ENCODE measurements around the gene TP53.

The TP53 gene

GRCh38 chr17:7706631-7707354 is 19.5 kb upstream of the TP53 start:
- no peak for DNase-seq (ENCODE audit: low spot score)

- no peak for DNase-seq (ENCODE audit: low spot score)
Observed at GRCh38 chr17:7705269-7706255, 18.3 kb upstream of the TP53 start.

- DNase-seq (ENCODE audit: low spot score): peak; percentile 33
Observed at GRCh38 chr17:7704601-7705268, 17.4 kb upstream of the TP53 start, which contains the start of gene EFNB3. Gene EFNB3, plus strand, starts transcription at chr17:7705202. Its CDS starts 397 bp downstream, at chr17:7705599.

GRCh38 chr17:7703584-7704479 is 16.5 kb upstream of the TP53 start:
- DNase-seq (ENCODE audit: low spot score): no peak

GRCh38 chr17:7702776-7703175 is 15.5 kb upstream of the TP53 start:
- no peak for DNase-seq (ENCODE audit: low spot score)

- no peak for DNase-seq (ENCODE audit: low spot score)
Observed at GRCh38 chr17:7701681-7702080, 14.4 kb upstream of the TP53 start.

GRCh38 chr17:7700510-7700909 is 13.2 kb upstream of the TP53 start:
- no peak for DNase-seq (ENCODE audit: low spot score)

- no peak for DNase-seq (ENCODE audit: low spot score)
Observed at GRCh38 chr17:7697828-7698588, 10.7 kb upstream of the TP53 start.

- DNase-seq (ENCODE audit: low spot score): no peak
Observed at GRCh38 chr17:7695586-7695985, 8.3 kb upstream of the TP53 start.

- DNase-seq (ENCODE audit: low spot score): no peak
Observed at GRCh38 chr17:7688808-7689316, 1.6 kb upstream of the TP53 start.

GRCh38 chr17:7687908-7688807 is 868 bp upstream of the TP53 start, which contains the start of gene WRAP53:
Gene WRAP53, plus strand, starts transcription at chr17:7688477. Its CDS starts 172 bp downstream, at chr17:7688649.
- peak; percentile 71 for DNase-seq (ENCODE audit: low spot score)

- peak; percentile 37 for DNase-seq (ENCODE audit: low spot score)
Observed at GRCh38 chr17:7686222-7687071, 843 bp downstream of the TP53 start.

- peak; percentile 78 for DNase-seq (ENCODE audit: low spot score)
Observed at GRCh38 chr17:7685533-7686221, 1.6 kb downstream of the TP53 start.

GRCh38 chr17:7684851-7685532 is 2.3 kb downstream of the TP53 start:
- DNase-seq (ENCODE audit: low spot score): no peak

GRCh38 chr17:7677388-7678067 is 9.8 kb downstream of the TP53 start:
- no peak for DNase-seq (ENCODE audit: low spot score)

GRCh38 chr17:7676533-7676932 is 10.8 kb downstream of the TP53 start:
- DNase-seq (ENCODE audit: low spot score): no peak
